Ascending aorta (tissue), 2 donors: Measurements from ENCODE around the gene PAFAH1B2. TPM values are rescaled to one million over a fixed set of nuclear protein-coding genes. Genes with fewer than 3 reads are reported as not detected.
"Not testable (repeated sequence)": the region's sequence is repeated elsewhere in the genome, so short reads cannot be mapped to it uniquely, and the experiment has no call there.

Experiments
- DNase-seq, 2 donors: peaks; one replicate each; pipeline ENCODE4 v3.0.0-alpha.2; 2019; ENCODE audit warnings: low spot score in 2 of 2
- H3K27ac ChIP-seq, 2 donors: fragments of 200-600 bp; sonication (generic); one replicate each; pipeline ENCODE4 v1.5.1; 2016 to 2017; ENCODE audit warnings: mild to moderate bottlenecking in 1 of 2
- H3K27me3 ChIP-seq: fragments of 200-600 bp; sonication (generic); one replicate; pipeline ENCODE4 v1.5.1; 2017
- H3K36me3 ChIP-seq, 2 donors: fragments of 200-600 bp; sonication (generic); one replicate each; pipeline ENCODE4 v1.5.1; 2016
- H3K4me1 ChIP-seq, 2 donors: fragments of 200-600 bp; sonication (generic); one replicate each; pipeline ENCODE4 v1.5.1; 2016 to 2017; ENCODE audit warnings: mild to moderate bottlenecking in 1 of 2
- H3K4me3 ChIP-seq, 2 donors: fragments of 200-600 bp; sonication (generic); one replicate each; pipeline ENCODE4 v1.5.1; 2016 to 2017; ENCODE audit warnings: mild to moderate bottlenecking in 1 of 2
- H3K9me3 ChIP-seq, 2 donors: fragments of 200-600 bp; sonication (generic); one replicate each; pipeline ENCODE4 v1.5.1; 2016
- intact Hi-C: fragments of 100-400 bp; cut with DNase I; formaldehyde crosslinking; loops from one replicate; pipeline ENCODE4 v1.15.1; 2023
- total RNA-seq: library from RNA; depleted of rRNA; stranded (reverse); fragments of >200 nt; gene quantifications from one replicate; pipeline ENCODE4 v1.1.0, GENCODE V29; 2016
- TF ChIP-seq, protein P1 (sequence below), 3 experiments: fragments of 200-600 bp in 2 of 3; fragments of 450-650 bp in 1 of 3; sonication (generic) in 2 of 3; IDR thresholded peaks; one replicate each; pipeline ENCODE4 v1.5.1; 2016 to 2019; ENCODE audit warnings: antibody characterized with exemption in 3 of 3, mild to moderate bottlenecking in 1 of 3, moderate library complexity in 1 of 3

The PAFAH1B2 gene
- total RNA-seq, 1 donor from 2014 or later, result 60.7 TPM

DNA sequence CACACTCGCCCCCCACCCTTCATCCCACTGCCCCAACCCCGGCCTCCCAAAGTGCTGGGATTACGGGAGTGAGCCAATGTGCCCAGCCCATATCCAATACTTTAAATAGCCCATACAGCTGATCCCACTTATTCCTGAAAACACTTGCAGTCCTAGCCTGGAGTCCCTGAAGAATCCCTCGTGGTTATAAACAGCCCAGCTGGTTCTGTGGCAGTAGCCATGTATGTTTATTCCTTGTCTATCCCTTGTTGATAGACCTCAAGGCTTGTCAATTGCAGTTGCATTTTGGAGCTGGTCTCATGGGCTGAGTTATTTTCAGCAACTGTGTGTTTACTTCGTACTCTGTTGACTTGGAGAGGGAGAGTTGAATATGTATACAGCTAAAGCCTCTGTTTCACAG is 21.5 kb upstream of the PAFAH1B2 start:
- H3K4me1 ChIP-seq, result no peaks in the 10 kb centered on the region
- H3K9me3 ChIP-seq, result no peaks in the 10 kb centered on the region
- no peak overlapping the region for H3K27ac ChIP-seq
- H3K4me3 ChIP-seq, result no peak overlapping the region
- intact Hi-C loops, result no loop called here
- TF ChIP-seq, protein P1, sequence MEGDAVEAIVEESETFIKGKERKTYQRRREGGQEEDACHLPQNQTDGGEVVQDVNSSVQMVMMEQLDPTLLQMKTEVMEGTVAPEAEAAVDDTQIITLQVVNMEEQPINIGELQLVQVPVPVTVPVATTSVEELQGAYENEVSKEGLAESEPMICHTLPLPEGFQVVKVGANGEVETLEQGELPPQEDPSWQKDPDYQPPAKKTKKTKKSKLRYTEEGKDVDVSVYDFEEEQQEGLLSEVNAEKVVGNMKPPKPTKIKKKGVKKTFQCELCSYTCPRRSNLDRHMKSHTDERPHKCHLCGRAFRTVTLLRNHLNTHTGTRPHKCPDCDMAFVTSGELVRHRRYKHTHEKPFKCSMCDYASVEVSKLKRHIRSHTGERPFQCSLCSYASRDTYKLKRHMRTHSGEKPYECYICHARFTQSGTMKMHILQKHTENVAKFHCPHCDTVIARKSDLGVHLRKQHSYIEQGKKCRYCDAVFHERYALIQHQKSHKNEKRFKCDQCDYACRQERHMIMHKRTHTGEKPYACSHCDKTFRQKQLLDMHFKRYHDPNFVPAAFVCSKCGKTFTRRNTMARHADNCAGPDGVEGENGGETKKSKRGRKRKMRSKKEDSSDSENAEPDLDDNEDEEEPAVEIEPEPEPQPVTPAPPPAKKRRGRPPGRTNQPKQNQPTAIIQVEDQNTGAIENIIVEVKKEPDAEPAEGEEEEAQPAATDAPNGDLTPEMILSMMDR (IDR thresholded peaks at IDR 0.05), result no peak
- H3K36me3 ChIP-seq, result no peaks in the 10 kb centered on the region
- no peak for DNase-seq
- H3K27me3 ChIP-seq, result no peaks in the 10 kb centered on the region

- no peak for DNase-seq
- no peaks in the 10 kb centered on the region for H3K9me3 ChIP-seq
- H3K27me3 ChIP-seq, result no peaks in the 10 kb centered on the region
- intact Hi-C loops, result no loop called here
- TF ChIP-seq, protein P1 (IDR thresholded peaks at IDR 0.05), result no peak
- H3K36me3 ChIP-seq, result no peaks in the 10 kb centered on the region
- no peak overlapping the region for H3K27ac ChIP-seq
- no peaks in the 10 kb centered on the region for H3K4me1 ChIP-seq
- H3K4me3 ChIP-seq, result no peak overlapping the region
Observed at GRCh38 chr11:117126223-117126965, 17.7 kb upstream of the PAFAH1B2 start.

- Histone ChIP-seq H3K4me1 (no peaks in the 10 kb centered on the region), H3K4me3 (no peak overlapping the region), H3K27me3 (no peaks in the 10 kb centered on the region), H3K27ac (no peak overlapping the region), H3K9me3 (no peaks in the 10 kb centered on the region), H3K36me3 (no peaks in the 10 kb centered on the region)
- intact Hi-C loops, result no loop called here
- DNase-seq, result no peak
- TF ChIP-seq, protein P1 (IDR thresholded peaks at IDR 0.05), result no peak
Observed at GRCh38 chr11:117127171-117127901, 16.8 kb upstream of the PAFAH1B2 start.

GRCh38 chr11:117128289-117128688 is 15.8 kb upstream of the PAFAH1B2 start:
- no peak for DNase-seq
- Histone ChIP-seq H3K9me3 (no peaks in the 10 kb centered on the region), H3K4me3 (no peak overlapping the region), H3K4me1 (no peaks in the 10 kb centered on the region), H3K36me3 (no peaks in the 10 kb centered on the region), H3K27ac (no peak overlapping the region), H3K27me3 (no peaks in the 10 kb centered on the region)
- TF ChIP-seq, protein P1 (IDR thresholded peaks at IDR 0.05), result no peak
- intact Hi-C loops, result no loop called here

- intact Hi-C loops, H3K4me3 ChIP-seq, H3K36me3 ChIP-seq, H3K27me3 ChIP-seq, H3K4me1 ChIP-seq, DNase-seq, H3K27ac ChIP-seq, H3K9me3 ChIP-seq: not testable (repeated sequence)
Observed at GRCh38 chr11:117130396-117130795, 13.7 kb upstream of the PAFAH1B2 start.

DNA sequence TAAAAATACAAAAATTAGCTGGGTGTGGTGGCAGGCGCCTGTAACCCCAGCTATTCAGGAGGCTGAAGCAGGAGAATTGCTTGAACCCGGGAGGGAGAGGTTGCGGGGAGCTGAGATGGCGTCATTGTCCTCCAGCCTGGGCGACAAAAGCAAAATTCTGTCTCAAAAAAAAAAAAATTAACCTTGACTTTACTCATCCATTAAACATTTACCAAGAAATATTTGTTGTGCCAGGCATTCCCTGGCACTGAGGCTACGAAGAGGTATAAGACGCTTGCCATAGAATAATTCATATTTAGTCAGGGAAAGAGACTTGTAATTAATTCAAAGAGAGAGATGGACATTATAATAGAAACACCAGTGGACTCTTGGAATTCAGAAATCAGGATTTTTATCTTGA is 13.2 kb upstream of the PAFAH1B2 start:
- no peaks in the 10 kb centered on the region for H3K36me3 ChIP-seq
- intact Hi-C loops, result no loop called here
- no peaks in the 10 kb centered on the region for H3K9me3 ChIP-seq
- H3K27me3 ChIP-seq, result no peaks in the 10 kb centered on the region
- no peak overlapping the region for H3K4me3 ChIP-seq
- H3K27ac ChIP-seq, result no peak overlapping the region
- no peaks in the 10 kb centered on the region for H3K4me1 ChIP-seq
- TF ChIP-seq, protein P1 (IDR thresholded peaks at IDR 0.05), result no peak
- DNase-seq, result no peak
